ENCODE measurements around the gene GPC3. TPM values are rescaled to one million over a fixed set of nuclear protein-coding genes. Genes with fewer than 3 reads are reported as not detected.

GPC3 gene
- total RNA-seq, 1 experiment from 2014 or later, result 0.24 TPM

DNA sequence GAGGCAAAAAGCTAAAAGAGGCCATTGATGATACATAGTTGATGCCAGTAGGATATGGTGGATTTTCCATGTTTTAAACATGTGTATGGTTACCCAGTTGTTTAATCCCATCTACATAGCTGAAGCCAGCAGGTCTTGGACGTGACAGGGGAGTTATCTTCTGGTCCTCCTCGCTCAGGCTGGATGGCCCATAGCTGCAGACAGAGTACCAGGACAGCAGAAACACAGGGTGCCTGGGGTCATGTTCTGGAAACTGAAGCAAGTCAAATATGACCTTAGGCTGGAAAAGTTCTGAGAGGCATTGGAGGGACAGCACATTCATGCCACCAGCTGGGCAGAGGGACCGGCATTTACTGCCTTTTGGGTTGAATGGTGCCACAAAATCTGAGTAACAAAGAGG is 452.1 kb downstream of the GPC3 start:
- intact Hi-C loops (cut with micrococcal nuclease; ENCODE audit: unreplicated experiment), result no loop called here
- Histone ChIP-seq H3K36me3 (ENCODE audit: insufficient read depth, low read length, poor library complexity, severe bottlenecking) (no peaks in the 10 kb centered on the region), H3K9me3 (ENCODE audit: low read depth, low read length, poor library complexity, severe bottlenecking) (no peaks in the 10 kb centered on the region), H3K4me3 (ENCODE audit: low read depth, low read length, poor library complexity, severe bottlenecking) (no peak overlapping the region), H3K4me1 (ENCODE audit: insufficient read depth, low read length, poor library complexity, severe bottlenecking) (no peaks in the 10 kb centered on the region), H3K27ac (ENCODE audit: low read depth, low read length, poor library complexity, severe bottlenecking) (no peak overlapping the region), H3K27me3 (replicated peaks; ENCODE audit: insufficient read depth, low read depth, low read length, poor library complexity) (no peaks in the 10 kb centered on the region)
- TF ChIP-seq, protein P1, sequence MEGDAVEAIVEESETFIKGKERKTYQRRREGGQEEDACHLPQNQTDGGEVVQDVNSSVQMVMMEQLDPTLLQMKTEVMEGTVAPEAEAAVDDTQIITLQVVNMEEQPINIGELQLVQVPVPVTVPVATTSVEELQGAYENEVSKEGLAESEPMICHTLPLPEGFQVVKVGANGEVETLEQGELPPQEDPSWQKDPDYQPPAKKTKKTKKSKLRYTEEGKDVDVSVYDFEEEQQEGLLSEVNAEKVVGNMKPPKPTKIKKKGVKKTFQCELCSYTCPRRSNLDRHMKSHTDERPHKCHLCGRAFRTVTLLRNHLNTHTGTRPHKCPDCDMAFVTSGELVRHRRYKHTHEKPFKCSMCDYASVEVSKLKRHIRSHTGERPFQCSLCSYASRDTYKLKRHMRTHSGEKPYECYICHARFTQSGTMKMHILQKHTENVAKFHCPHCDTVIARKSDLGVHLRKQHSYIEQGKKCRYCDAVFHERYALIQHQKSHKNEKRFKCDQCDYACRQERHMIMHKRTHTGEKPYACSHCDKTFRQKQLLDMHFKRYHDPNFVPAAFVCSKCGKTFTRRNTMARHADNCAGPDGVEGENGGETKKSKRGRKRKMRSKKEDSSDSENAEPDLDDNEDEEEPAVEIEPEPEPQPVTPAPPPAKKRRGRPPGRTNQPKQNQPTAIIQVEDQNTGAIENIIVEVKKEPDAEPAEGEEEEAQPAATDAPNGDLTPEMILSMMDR (conservative IDR thresholded peaks at IDR 0.05; ENCODE audit: low read depth, low read length), result no peak
- no peak for TF ChIP-seq EZH2 (IDR thresholded peaks at IDR 0.05; ENCODE audit: borderline replicate concordance, low read depth, low read length, poor library complexity, severe bottlenecking)
- no peak for DNase-seq (ENCODE audit: low spot score)
- CTCF ChIA-PET, result no interaction called here
- BruUV-seq (replicated peaks), result no TSS peak
- POLR2A ChIA-PET (ENCODE audit: low non-redundant PET), result no interaction called here

- H3K4me3 ChIP-seq (ENCODE audit: low read depth, low read length, poor library complexity, severe bottlenecking), result no peak overlapping the region
- intact Hi-C loops (cut with micrococcal nuclease; ENCODE audit: unreplicated experiment), result no loop called here
- DNase-seq (ENCODE audit: low spot score), result no peak
- no peaks in the 10 kb centered on the region for H3K9me3 ChIP-seq (ENCODE audit: low read depth, low read length, poor library complexity, severe bottlenecking)
- POLR2A ChIA-PET (ENCODE audit: low non-redundant PET), result no interaction called here
- no peaks in the 10 kb centered on the region for H3K27me3 ChIP-seq (replicated peaks; ENCODE audit: insufficient read depth, low read depth, low read length, poor library complexity)
- H3K36me3 ChIP-seq (ENCODE audit: insufficient read depth, low read length, poor library complexity, severe bottlenecking), result no peaks in the 10 kb centered on the region
- no peak overlapping the region for H3K27ac ChIP-seq (ENCODE audit: low read depth, low read length, poor library complexity, severe bottlenecking)
- CTCF ChIA-PET, result no interaction called here
- TF ChIP-seq, protein P1 (conservative IDR thresholded peaks at IDR 0.05; ENCODE audit: low read depth, low read length), result no peak
- no peak for TF ChIP-seq EZH2 (IDR thresholded peaks at IDR 0.05; ENCODE audit: borderline replicate concordance, low read depth, low read length, poor library complexity, severe bottlenecking)
- no TSS peak for BruUV-seq (replicated peaks)
- H3K4me1 ChIP-seq (ENCODE audit: insufficient read depth, low read length, poor library complexity, severe bottlenecking), result peaks cover 3% of the 10 kb centered on the region
These were observed 454.4 kb downstream of the GPC3 start for GRCh38 chrX:133530960-133531359.

DNA sequence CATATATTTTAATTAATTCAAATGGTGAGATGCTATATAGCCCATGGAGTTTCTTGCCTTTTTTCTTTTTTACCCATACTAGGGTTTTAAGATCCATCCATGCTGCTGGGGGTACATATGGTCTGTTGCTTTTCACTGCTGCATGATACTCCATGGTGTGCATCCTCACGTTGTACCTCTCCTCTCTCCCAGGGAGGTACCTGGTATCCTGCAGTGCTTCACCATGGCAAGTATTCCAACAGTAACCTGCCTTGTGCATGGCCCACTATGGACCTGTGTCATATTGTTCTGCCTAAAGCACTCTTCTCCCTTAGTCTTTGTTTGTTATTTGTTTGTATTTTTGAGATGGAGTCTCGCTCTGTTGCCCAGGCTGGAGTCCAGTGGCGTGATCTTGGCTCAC is 455.8 kb downstream of the GPC3 start:
- CTCF ChIA-PET, result no interaction called here

DNA sequence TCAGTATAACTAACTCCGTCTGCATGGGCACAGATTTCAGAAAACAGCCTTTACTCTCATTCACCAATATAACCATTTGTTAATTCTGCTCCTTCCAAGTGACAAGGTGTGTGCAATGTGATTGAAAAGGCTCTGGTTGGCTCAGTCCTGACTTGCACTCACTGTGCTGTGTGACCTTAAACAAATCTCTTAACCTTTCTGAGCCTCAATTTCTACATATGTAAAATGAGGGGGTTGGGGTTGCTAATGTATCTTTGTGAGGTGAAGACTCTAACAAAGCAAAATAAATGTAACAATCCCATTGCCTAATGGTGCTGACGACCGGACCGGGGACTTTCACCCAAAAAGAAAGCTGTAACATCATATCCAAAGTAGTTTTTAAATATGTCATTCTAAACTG is 457.6 kb downstream of the GPC3 start:
- ChIA-PET CTCF (no interaction called here), POLR2A (ENCODE audit: low non-redundant PET) (no interaction called here)
- no TSS peak for BruUV-seq (replicated peaks)
- intact Hi-C loops (cut with micrococcal nuclease; ENCODE audit: unreplicated experiment), result no loop called here
- TF ChIP-seq, protein P1 (conservative IDR thresholded peaks at IDR 0.05; ENCODE audit: low read depth, low read length), result no peak
- TF ChIP-seq EZH2 (IDR thresholded peaks at IDR 0.05; ENCODE audit: borderline replicate concordance, low read depth, low read length, poor library complexity, severe bottlenecking), result no peak
- no peak for DNase-seq (ENCODE audit: low spot score)
- Histone ChIP-seq H3K27me3 (replicated peaks; ENCODE audit: insufficient read depth, low read depth, low read length, poor library complexity) (no peaks in the 10 kb centered on the region), H3K27ac (ENCODE audit: low read depth, low read length, poor library complexity, severe bottlenecking) (no peak overlapping the region), H3K9me3 (ENCODE audit: low read depth, low read length, poor library complexity, severe bottlenecking) (no peaks in the 10 kb centered on the region), H3K4me1 (ENCODE audit: insufficient read depth, low read length, poor library complexity, severe bottlenecking) (peaks cover 3% of the 10 kb centered on the region), H3K4me3 (ENCODE audit: low read depth, low read length, poor library complexity, severe bottlenecking) (no peak overlapping the region), H3K36me3 (ENCODE audit: insufficient read depth, low read length, poor library complexity, severe bottlenecking) (no peaks in the 10 kb centered on the region)

More for the DNA sequence above, 455.8 kb downstream of the GPC3 start:
- intact Hi-C loops (cut with micrococcal nuclease; ENCODE audit: unreplicated experiment), result no loop called here
- Histone ChIP-seq H3K36me3 (ENCODE audit: insufficient read depth, low read length, poor library complexity, severe bottlenecking) (no peaks in the 10 kb centered on the region), H3K9me3 (ENCODE audit: low read depth, low read length, poor library complexity, severe bottlenecking) (no peaks in the 10 kb centered on the region), H3K4me1 (ENCODE audit: insufficient read depth, low read length, poor library complexity, severe bottlenecking) (peaks cover 3% of the 10 kb centered on the region), H3K4me3 (ENCODE audit: low read depth, low read length, poor library complexity, severe bottlenecking) (no peak overlapping the region), H3K27ac (ENCODE audit: low read depth, low read length, poor library complexity, severe bottlenecking) (no peak overlapping the region), H3K27me3 (replicated peaks; ENCODE audit: insufficient read depth, low read depth, low read length, poor library complexity) (no peaks in the 10 kb centered on the region)
- no peak for DNase-seq (ENCODE audit: low spot score)
- POLR2A ChIA-PET (ENCODE audit: low non-redundant PET), result no interaction called here
- TF ChIP-seq EZH2 (IDR thresholded peaks at IDR 0.05; ENCODE audit: borderline replicate concordance, low read depth, low read length, poor library complexity, severe bottlenecking), result no peak
- BruUV-seq (replicated peaks), result no TSS peak
